Smooth muscle cell (in vitro differentiated cells): Measurements from ENCODE around the gene KRT86. TPM values are rescaled to one million over a fixed set of nuclear protein-coding genes. Genes with fewer than 3 reads are reported as not detected.

Source experiments
- DNase-seq: peaks from one replicate; lab custom pipeline; 2025; ENCODE audit not compliant: unreplicated experiment; lab: John Stamatoyannopoulos, UW
- H2AFZ ChIP-seq: fragments of 200-600 bp; sonication (generic); 2 replicates; pipeline ENCODE4 v1.6.0; 2016; ENCODE audit warnings: antibody characterized with exemption, low read depth, mild to moderate bottlenecking
- H3F3A ChIP-seq: fragments of 200-600 bp; sonication (generic); 2 replicates; pipeline ENCODE4 v1.6.0; 2017; ENCODE audit warnings: antibody characterized with exemption, low read depth
- H3K27ac ChIP-seq: fragments of 200-600 bp; sonication (generic); 2 replicates; pipeline ENCODE4 v1.5.1; 2016; ENCODE audit warnings: low read depth, mild to moderate bottlenecking
- H3K27me3 ChIP-seq: fragments of 200-600 bp; sonication (generic); 2 replicates; pipeline ENCODE4 v1.6.1; 2016; ENCODE audit warnings: low read depth, mild to moderate bottlenecking
- H3K36me3 ChIP-seq: fragments of 200-600 bp; sonication (generic); 2 replicates; pipeline ENCODE4 v1.5.1; 2016; ENCODE audit warnings: low read depth
- H3K4me1 ChIP-seq: fragments of 200-600 bp; sonication (generic); 2 replicates; pipeline ENCODE4 v1.5.1; 2016; ENCODE audit warnings: low read depth
- H3K4me2 ChIP-seq: fragments of 200-600 bp; sonication (generic); 2 replicates; pipeline ENCODE4 v1.6.0; 2016; ENCODE audit warnings: mild to moderate bottlenecking
- H3K4me3 ChIP-seq: fragments of 200-600 bp; sonication (generic); 2 replicates; pipeline ENCODE4 v1.5.1; 2016; ENCODE audit warnings: mild to moderate bottlenecking
- H3K79me2 ChIP-seq: fragments of 200-600 bp; sonication (generic); 2 replicates; pipeline ENCODE4 v1.6.0; 2016; ENCODE audit warnings: low read depth, mild to moderate bottlenecking
- H3K9ac ChIP-seq: fragments of 200-600 bp; sonication (generic); 2 replicates; pipeline ENCODE4 v1.6.0; 2016; ENCODE audit warnings: low read depth
- H3K9me3 ChIP-seq: fragments of 200-600 bp; sonication (generic); replicated peaks from 2 replicates; pipeline ENCODE4 v1.5.1; 2016; ENCODE audit warnings: low read depth
- H4K20me1 ChIP-seq: fragments of 200-600 bp; sonication (generic); 2 replicates; pipeline ENCODE4 v1.6.0; 2016; ENCODE audit warnings: low read depth
- WGBS: methylation state at CpG from one replicate; pipeline ENCODE4 v1.1.7; 2016; ENCODE audit warnings: low lambda C conversion rate; 5-methylcytosine and 5-hydroxymethylcytosine counted together
- polyA plus RNA-seq: library from polyadenylated mRNA; unstranded; fragments of >200 nt; fragmentation: Nextera tagmentation; extraction: Ambion mirVana; gene quantifications from 2 replicates; pipeline ENCODE4 v1.2.1, GENCODE V29; 2016
- total RNA-seq: library from RNA; depleted of rRNA; stranded (reverse); fragments of >200 nt; gene quantifications from 2 replicates; pipeline ENCODE4 v1.2.3, GENCODE V29; 2014
- TF ChIP-seq, protein P1 (sequence below): fragments of 200-600 bp; sonication (generic); IDR thresholded peaks from 2 replicates; pipeline ENCODE4 v1.5.1; 2017; ENCODE audit warnings: borderline replicate concordance, mild to moderate bottlenecking, antibody characterized with exemption; ENCODE audit not compliant: insufficient read depth, poor library complexity, severe bottlenecking

The KRT86 gene
- total and polyA plus RNA-seq, 2 experiments from 2014 or later, result not detected

GRCh38 chr12:52331039-52331438 lies 56.6 kb downstream of the KRT86 start:
- Histone ChIP-seq H3K4me3 (no peak overlapping the region), H3F3A (peaks cover 7% of the 10 kb centered on the region), H3K27ac (no peak overlapping the region), H3K9ac (no peak overlapping the region), H3K9me3 (no peaks in the 10 kb centered on the region), H3K36me3 (no peaks in the 10 kb centered on the region), H3K4me1 (no peaks in the 10 kb centered on the region), H2AFZ (no peak overlapping the region), H4K20me1 (no peaks in the 10 kb centered on the region), H3K79me2 (no peaks in the 10 kb centered on the region), H3K27me3 (peaks cover 9% of the 10 kb centered on the region), H3K4me2 (no peak overlapping the region)
- WGBS, result 0% methylated on average over 1 of the region's 1 CpG
- TF ChIP-seq, protein P1, sequence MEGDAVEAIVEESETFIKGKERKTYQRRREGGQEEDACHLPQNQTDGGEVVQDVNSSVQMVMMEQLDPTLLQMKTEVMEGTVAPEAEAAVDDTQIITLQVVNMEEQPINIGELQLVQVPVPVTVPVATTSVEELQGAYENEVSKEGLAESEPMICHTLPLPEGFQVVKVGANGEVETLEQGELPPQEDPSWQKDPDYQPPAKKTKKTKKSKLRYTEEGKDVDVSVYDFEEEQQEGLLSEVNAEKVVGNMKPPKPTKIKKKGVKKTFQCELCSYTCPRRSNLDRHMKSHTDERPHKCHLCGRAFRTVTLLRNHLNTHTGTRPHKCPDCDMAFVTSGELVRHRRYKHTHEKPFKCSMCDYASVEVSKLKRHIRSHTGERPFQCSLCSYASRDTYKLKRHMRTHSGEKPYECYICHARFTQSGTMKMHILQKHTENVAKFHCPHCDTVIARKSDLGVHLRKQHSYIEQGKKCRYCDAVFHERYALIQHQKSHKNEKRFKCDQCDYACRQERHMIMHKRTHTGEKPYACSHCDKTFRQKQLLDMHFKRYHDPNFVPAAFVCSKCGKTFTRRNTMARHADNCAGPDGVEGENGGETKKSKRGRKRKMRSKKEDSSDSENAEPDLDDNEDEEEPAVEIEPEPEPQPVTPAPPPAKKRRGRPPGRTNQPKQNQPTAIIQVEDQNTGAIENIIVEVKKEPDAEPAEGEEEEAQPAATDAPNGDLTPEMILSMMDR, result no peak
- no peak for DNase-seq

GRCh38 chr12:52331833-52332232 lies 57.4 kb downstream of the KRT86 start:
- TF ChIP-seq, protein P1, result no peak
- H3F3A ChIP-seq, result peaks cover 7% of the 10 kb centered on the region
- no peaks in the 10 kb centered on the region for H3K36me3 ChIP-seq
- no peaks in the 10 kb centered on the region for H3K79me2 ChIP-seq
- H3K4me2 ChIP-seq, result no peak overlapping the region
- H3K27ac ChIP-seq, result no peak overlapping the region
- peaks cover 9% of the 10 kb centered on the region for H3K27me3 ChIP-seq
- no peak overlapping the region for H2AFZ ChIP-seq
- DNase-seq, result no peak
- H3K9me3 ChIP-seq, result no peaks in the 10 kb centered on the region
- H3K4me1 ChIP-seq, result no peaks in the 10 kb centered on the region
- no peak overlapping the region for H3K9ac ChIP-seq
- 97% methylated on average over 3 of the region's 3 CpGs for WGBS
- H4K20me1 ChIP-seq, result no peaks in the 10 kb centered on the region
- no peak overlapping the region for H3K4me3 ChIP-seq

GRCh38 chr12:52332381-52332780 lies 57.9 kb downstream of the KRT86 start:
- Histone ChIP-seq H4K20me1 (no peaks in the 10 kb centered on the region), H3K9me3 (no peaks in the 10 kb centered on the region), H3K36me3 (no peaks in the 10 kb centered on the region), H3K79me2 (no peaks in the 10 kb centered on the region), H2AFZ (no peak overlapping the region), H3K4me2 (no peak overlapping the region), H3F3A (peaks cover 7% of the 10 kb centered on the region), H3K4me3 (no peak overlapping the region), H3K4me1 (no peaks in the 10 kb centered on the region), H3K9ac (no peak overlapping the region), H3K27ac (no peak overlapping the region), H3K27me3 (peaks cover 9% of the 10 kb centered on the region)
- 100% methylated on average over 1 of the region's 1 CpG for WGBS
- TF ChIP-seq, protein P1, result no peak
- no peak for DNase-seq

- no peak overlapping the region for H3K27ac ChIP-seq
- H3K4me3 ChIP-seq, result no peak overlapping the region
- H4K20me1 ChIP-seq, result no peaks in the 10 kb centered on the region
- TF ChIP-seq, protein P1, result no peak
- no peaks in the 10 kb centered on the region for H3K4me1 ChIP-seq
- 36% methylated on average over 3 of the region's 3 CpGs for WGBS
- peaks cover 7% of the 10 kb centered on the region for H3F3A ChIP-seq
- no peaks in the 10 kb centered on the region for H3K36me3 ChIP-seq
- H3K9me3 ChIP-seq, result no peaks in the 10 kb centered on the region
- H3K79me2 ChIP-seq, result no peaks in the 10 kb centered on the region
- H3K4me2 ChIP-seq, result no peak overlapping the region
- DNase-seq, result no peak
- H3K9ac ChIP-seq, result no peak overlapping the region
- H2AFZ ChIP-seq, result no peak overlapping the region
- peaks cover 9% of the 10 kb centered on the region for H3K27me3 ChIP-seq
Observed at GRCh38 chr12:52333321-52333720, 58.9 kb downstream of the KRT86 start.
